H1 (cell line): ENCODE results near the gene TMEM121B.

Source experiments
- ASH2L ChIP-seq: fragments of 200-600, 300-600 bp; sonication (generic); IDR thresholded peaks from one replicate; pipeline ENCODE4 v1.7.1; 2017; ENCODE audit warnings: low read length
- CHD2 ChIP-seq: IDR thresholded peaks from 2 replicates; pipeline ENCODE4 v1.6.1; 2012; ENCODE audit warnings: low read length, improper control_type of control experiment
- CREB1 ChIP-seq: IDR thresholded peaks from 2 replicates; pipeline ENCODE4 v1.6.1; 2012; ENCODE audit warnings: inconsistent platforms
- EZH2 ChIP-seq: fragments of 200-600 bp; sonication (generic); IDR thresholded peaks from 2 replicates; pipeline ENCODE4 v1.7.1; 2012; ENCODE audit warnings: low read depth, mild to moderate bottlenecking, moderate library complexity, low read length, inconsistent platforms; ENCODE audit not compliant: severe bottlenecking
- NANOG ChIP-seq: IDR thresholded peaks from 2 replicates; pipeline ENCODE4 v1.6.1; 2011; ENCODE audit warnings: low read length, low read depth, mild to moderate bottlenecking, inconsistent platforms; ENCODE audit not compliant: insufficient read depth, poor library complexity, severe bottlenecking
- POLR2A ChIP-seq, 2 experiments: IDR thresholded peaks; 1 replicate in 1 of 2; 2 replicates in 1 of 2; pipeline ENCODE4 v1.6.1; 2011; ENCODE audit warnings: low read depth in 2 of 2, low read length in 2 of 2, mild to moderate bottlenecking in 2 of 2; ENCODE audit errors: control extremely low read depth in 1 of 2
- POLR2AphosphoS5 ChIP-seq: IDR thresholded peaks from 2 replicates; pipeline ENCODE4 v1.6.1; 2011; ENCODE audit warnings: low read depth, low read length
- RAD21 ChIP-seq, 2 experiments: IDR thresholded peaks in 1 of 2; conservative IDR thresholded peaks in 1 of 2; 2 replicates each; pipeline ENCODE4 v1.6.1; 2011; ENCODE audit warnings: low read depth in 2 of 2, low read length in 2 of 2, improper control_type of control experiment in 1 of 2, inconsistent platforms in 1 of 2, mild to moderate bottlenecking in 1 of 2, moderate library complexity in 1 of 2
- RNF2 ChIP-seq: fragments of 200-900, 300-1000 bp; sonication (generic); IDR thresholded peaks from 2 replicates; pipeline ENCODE4 v1.7.1; 2016; ENCODE audit warnings: borderline replicate concordance, low read depth, mild to moderate bottlenecking, antibody characterized with exemption, low read length; ENCODE audit not compliant: poor library complexity, severe bottlenecking; ENCODE audit errors: missing control alignments
- SP1 ChIP-seq: IDR thresholded peaks from 2 replicates; pipeline ENCODE4 v1.6.1; 2011; ENCODE audit warnings: low read depth, low read length
- TAF1 ChIP-seq: IDR thresholded peaks from 2 replicates; pipeline ENCODE4 v1.6.1; 2011; ENCODE audit warnings: mild to moderate bottlenecking, low read depth, low read length
- TBP ChIP-seq: IDR thresholded peaks from 2 replicates; pipeline ENCODE4 v1.6.1; 2011; ENCODE audit warnings: low read depth, low read length, improper control_type of control experiment
- TEAD4 ChIP-seq: IDR thresholded peaks from 2 replicates; pipeline ENCODE4 v1.6.1; 2012; ENCODE audit warnings: low read depth, low read length, inconsistent platforms, mixed read lengths
- TF ChIP-seq, protein P1 (sequence below), 3 experiments: IDR thresholded peaks; 1 replicate in 2 of 3; 2 replicates in 1 of 3; pipeline versions ENCODE4 v1.5.1 to v1.6.1; 2011; ENCODE audit warnings: low read length in 3 of 3, mild to moderate bottlenecking in 3 of 3, inconsistent platforms in 2 of 3, low read depth in 1 of 3, moderate library complexity in 1 of 3; ENCODE audit not compliant: insufficient read depth in 1 of 3; ENCODE audit errors: control extremely low read depth in 1 of 3

DNA sequence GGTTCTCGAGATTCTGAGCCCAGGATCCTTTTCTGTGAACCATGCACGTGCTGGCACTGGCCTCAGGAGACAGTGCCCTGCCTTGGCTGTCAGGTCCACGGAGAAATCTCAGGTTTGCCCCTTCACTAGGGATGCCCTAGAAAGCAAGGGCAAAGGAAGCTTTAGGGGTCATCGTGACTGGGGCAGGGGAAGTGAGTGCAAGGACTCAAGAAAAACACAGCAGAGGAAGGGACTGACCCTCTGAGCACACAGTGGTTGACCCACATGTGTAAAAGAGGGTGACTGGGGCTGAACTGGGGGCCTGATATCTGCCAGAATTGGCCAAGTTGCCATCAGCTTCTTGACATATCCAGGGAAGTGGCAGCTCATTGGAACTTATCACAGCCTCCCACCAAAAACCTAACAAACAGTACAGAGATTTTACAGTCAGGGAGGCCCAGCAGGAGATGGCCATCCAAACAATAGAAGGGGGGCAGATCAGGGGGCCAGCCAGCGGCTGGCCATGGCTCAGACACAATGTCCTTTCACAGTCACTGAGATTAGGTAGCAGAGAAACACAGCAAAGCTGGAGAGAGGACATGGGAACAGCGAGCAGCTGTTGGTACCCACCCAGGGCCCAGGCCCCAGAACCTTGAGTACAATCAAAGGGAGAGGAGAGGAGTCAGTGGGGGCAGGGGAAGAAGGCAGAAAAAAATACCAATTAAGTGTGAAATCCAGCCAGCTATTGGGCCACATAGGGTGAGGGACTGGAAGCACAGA is 4.4 kb downstream of the TMEM121B start:
- TF ChIP-seq CHD2 (no peak), CREB1 (no peak), TAF1 (no peak), TEAD4 (no peak), EZH2 (no peak), POLR2A (IDR thresholded peaks at IDR 0.05; ENCODE audit: control extremely low read depth in 1 of 2, low read depth in 2 of 2, low read length in 2 of 2) (no peak), ASH2L (no peak), SP1 (no peak), RNF2 (no peak), POLR2AphosphoS5 (no peak), NANOG (no peak), TBP (no peak), RAD21 (IDR thresholded peaks at IDR 0.05 in 1 of 2, conservative IDR thresholded peaks at IDR 0.05 in 1 of 2; ENCODE audit: low read depth in 2 of 2, low read length in 2 of 2) (no peak)
- TF ChIP-seq, protein P1, sequence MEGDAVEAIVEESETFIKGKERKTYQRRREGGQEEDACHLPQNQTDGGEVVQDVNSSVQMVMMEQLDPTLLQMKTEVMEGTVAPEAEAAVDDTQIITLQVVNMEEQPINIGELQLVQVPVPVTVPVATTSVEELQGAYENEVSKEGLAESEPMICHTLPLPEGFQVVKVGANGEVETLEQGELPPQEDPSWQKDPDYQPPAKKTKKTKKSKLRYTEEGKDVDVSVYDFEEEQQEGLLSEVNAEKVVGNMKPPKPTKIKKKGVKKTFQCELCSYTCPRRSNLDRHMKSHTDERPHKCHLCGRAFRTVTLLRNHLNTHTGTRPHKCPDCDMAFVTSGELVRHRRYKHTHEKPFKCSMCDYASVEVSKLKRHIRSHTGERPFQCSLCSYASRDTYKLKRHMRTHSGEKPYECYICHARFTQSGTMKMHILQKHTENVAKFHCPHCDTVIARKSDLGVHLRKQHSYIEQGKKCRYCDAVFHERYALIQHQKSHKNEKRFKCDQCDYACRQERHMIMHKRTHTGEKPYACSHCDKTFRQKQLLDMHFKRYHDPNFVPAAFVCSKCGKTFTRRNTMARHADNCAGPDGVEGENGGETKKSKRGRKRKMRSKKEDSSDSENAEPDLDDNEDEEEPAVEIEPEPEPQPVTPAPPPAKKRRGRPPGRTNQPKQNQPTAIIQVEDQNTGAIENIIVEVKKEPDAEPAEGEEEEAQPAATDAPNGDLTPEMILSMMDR (IDR thresholded peaks at IDR 0.05; ENCODE audit: control extremely low read depth in 1 of 3, insufficient read depth in 1 of 3, low read depth in 1 of 3, low read length in 3 of 3): no peak
